ENCODE data around the gene FAM25A. TPM values are rescaled to one million over a fixed set of nuclear protein-coding genes. Genes with fewer than 3 reads are reported as not detected.
"Not testable (repeated sequence)": the region's sequence is repeated elsewhere in the genome, so short reads cannot be mapped to it uniquely, and the experiment has no call there.

FAM25A gene
- total and polyA plus RNA-seq, 9 donors: not detected

DNA sequence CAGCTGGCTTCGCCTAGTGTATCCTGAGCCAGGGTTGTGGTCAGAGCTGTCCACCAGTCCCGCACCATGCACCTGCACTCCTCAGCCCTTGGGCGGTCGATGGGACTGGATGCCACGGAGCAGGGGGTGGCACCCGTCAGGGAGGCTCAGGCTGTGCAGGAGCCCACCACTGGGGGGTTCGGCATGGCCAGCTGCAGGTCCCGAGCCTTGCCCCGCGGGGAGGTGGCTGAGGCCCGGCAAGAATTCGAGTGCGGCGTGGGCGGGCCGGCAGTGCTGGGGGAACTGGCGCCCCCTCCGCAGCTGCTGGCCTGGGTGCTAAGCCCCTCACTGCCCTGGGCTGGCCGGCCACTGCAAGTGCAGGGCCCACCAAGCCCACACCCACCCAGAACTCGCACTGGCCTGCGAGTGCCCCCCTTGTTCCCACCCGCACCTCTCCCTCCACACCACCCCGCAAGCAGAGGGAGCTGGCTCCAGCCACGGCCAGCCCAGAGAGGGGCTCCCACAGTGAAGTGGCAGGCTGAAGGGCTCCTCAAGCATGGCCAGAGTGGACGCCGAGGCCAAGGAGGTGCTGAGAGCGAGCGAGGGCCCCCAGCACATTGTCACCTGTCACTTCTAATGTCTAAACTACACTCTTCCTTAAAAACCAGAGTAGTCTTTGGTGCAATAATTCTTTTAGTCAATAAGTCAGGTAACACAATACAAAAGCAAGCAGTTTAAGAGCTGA, 11.0 kb downstream of the FAM25A start:
- H3K9me3 ChIP-seq (replicated peaks; ENCODE audit: control insufficient read depth, low read depth, low read length): no peaks in the 10 kb centered on the region
- no peak for DNase-seq
- H3K27ac ChIP-seq (ENCODE audit: low read length): no peak overlapping the region
- H3K36me3 ChIP-seq (ENCODE audit: control insufficient read depth, insufficient read depth, low read length): no peaks in the 10 kb centered on the region
- WGBS (ENCODE audit: insufficient coverage): 97% methylated on average over 24 of the region's 28 CpGs
- no peaks in the 10 kb centered on the region for H3K27me3 ChIP-seq (ENCODE audit: control insufficient read depth, insufficient read depth, low read length)
- H3K4me3 ChIP-seq (ENCODE audit: low read length): no peak overlapping the region
- H3K4me1 ChIP-seq (ENCODE audit: control insufficient read depth, insufficient read depth, low read length): no peaks in the 10 kb centered on the region

DNA sequence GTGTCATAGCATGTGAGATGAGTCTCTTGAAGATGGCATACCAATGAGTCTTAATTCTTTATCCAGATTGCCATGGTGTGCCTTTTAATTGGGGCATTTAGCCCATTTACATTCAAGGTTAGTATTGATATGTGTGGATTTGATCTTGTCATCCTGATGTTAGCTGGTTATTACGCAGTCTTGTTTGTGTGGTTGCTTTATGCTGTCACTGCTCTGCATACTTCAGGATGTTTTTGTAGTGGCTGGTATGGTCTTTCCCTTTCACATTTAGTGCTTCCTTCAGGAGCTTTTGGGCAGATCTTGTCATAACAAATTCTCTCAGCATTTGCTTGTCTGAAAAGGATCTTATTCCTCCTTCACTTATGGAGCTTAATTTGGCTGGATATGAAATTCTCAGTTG, 16.5 kb downstream of the FAM25A start:
- H3K9me3 ChIP-seq (replicated peaks; ENCODE audit: control insufficient read depth, low read depth, low read length): peaks cover 3% of the 10 kb centered on the region
- no CpG with 5 or more reads among the region's 1 CpG for WGBS (ENCODE audit: insufficient coverage)
- DNase-seq: no peak
- H3K4me3 ChIP-seq (ENCODE audit: low read length): no peak overlapping the region
- no peaks in the 10 kb centered on the region for H3K36me3 ChIP-seq (ENCODE audit: control insufficient read depth, insufficient read depth, low read length)
- H3K27me3 ChIP-seq (ENCODE audit: control insufficient read depth, insufficient read depth, low read length): peaks cover 2% of the 10 kb centered on the region
- H3K4me1 ChIP-seq (ENCODE audit: control insufficient read depth, insufficient read depth, low read length): peaks cover 5% of the 10 kb centered on the region
- H3K27ac ChIP-seq (ENCODE audit: low read length): no peak overlapping the region

DNA sequence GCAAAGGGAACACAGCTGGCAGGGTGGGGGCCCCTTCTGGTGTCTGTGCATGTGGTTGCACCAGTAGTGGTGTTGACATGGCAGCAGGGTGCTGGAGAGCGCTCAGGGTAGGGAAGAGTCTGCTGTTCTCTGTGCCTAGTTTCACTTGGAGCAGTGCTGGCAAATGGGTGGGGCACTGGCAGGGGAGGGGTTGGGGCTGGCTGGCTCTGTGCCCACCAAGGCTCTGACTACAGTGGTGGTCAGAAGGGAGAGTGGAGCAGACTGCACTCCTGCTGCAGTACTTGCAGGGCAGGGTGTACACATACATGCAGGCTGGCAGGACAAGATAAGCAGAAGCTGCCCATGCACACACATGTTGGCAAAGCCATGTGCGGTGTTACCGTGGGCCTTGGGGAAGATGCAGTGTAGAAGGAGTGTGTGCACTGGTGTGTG, 18.2 kb downstream of the FAM25A start:
- Histone ChIP-seq H3K27me3 (ENCODE audit: control insufficient read depth, insufficient read depth, low read length) (peaks cover 2% of the 10 kb centered on the region), H3K36me3 (ENCODE audit: control insufficient read depth, insufficient read depth, low read length) (no peaks in the 10 kb centered on the region), H3K4me1 (ENCODE audit: control insufficient read depth, insufficient read depth, low read length) (peaks cover 5% of the 10 kb centered on the region), H3K27ac (ENCODE audit: low read length) (no peak overlapping the region), H3K9me3 (replicated peaks; ENCODE audit: control insufficient read depth, low read depth, low read length) (peaks cover 3% of the 10 kb centered on the region), H3K4me3 (ENCODE audit: low read length) (no peak overlapping the region)
- 83% methylated on average over 3 of the region's 3 CpGs for WGBS (ENCODE audit: insufficient coverage)
- DNase-seq: no peak

DNA sequence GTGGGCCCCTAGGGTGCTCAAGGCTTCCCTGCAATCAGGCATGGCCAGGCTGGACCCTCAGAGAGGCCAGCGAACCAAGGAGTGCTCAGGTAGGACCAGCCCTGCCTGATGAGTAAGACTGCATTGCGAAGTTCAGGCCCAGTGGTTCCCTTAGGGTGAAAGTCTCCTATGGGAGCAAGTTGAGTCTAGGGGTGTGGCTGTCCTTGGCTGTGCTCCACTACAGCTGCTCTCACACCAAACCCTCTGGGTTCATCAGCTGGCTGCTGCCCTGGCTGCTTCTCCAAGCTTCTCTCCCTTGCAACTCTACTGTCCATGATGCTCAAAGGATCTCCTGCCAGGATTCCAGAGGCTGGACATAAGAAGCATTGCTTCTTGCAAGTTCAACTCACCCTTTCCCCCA, 18.7 kb downstream of the FAM25A start:
- Histone ChIP-seq H3K4me3 (ENCODE audit: low read length) (no peak overlapping the region), H3K9me3 (replicated peaks; ENCODE audit: control insufficient read depth, low read depth, low read length) (peaks cover 3% of the 10 kb centered on the region), H3K4me1 (ENCODE audit: control insufficient read depth, insufficient read depth, low read length) (peaks cover 5% of the 10 kb centered on the region), H3K27ac (ENCODE audit: low read length) (no peak overlapping the region), H3K36me3 (ENCODE audit: control insufficient read depth, insufficient read depth, low read length) (no peaks in the 10 kb centered on the region), H3K27me3 (ENCODE audit: control insufficient read depth, insufficient read depth, low read length) (peaks cover 2% of the 10 kb centered on the region)
- DNase-seq: no peak
- WGBS (ENCODE audit: insufficient coverage): 92% methylated on average over 2 of the region's 2 CpGs

DNA sequence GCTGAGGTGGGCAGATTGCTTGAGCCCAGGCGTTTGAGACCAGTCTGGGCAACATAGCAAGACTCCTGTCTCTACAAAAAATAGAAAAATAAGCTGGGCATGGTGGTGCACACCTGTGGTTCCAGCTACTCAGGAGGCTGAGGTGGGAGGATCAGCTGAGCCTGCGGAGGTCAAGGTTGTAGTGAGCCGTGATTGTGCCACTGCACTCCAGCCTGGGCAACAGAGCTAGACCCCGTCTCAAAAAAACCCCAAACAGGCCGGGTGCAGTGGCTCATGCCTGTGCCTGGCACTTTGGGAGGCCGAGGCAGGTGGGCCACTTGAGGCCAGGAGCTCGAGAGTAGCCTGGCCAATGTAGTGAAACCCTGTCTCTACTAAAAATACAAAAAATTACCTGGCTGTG, 23.5 kb downstream of the FAM25A start:
- not testable (repeated sequence) for H3K4me1 ChIP-seq (ENCODE audit: control insufficient read depth, insufficient read depth, low read length); H3K27me3 ChIP-seq (ENCODE audit: control insufficient read depth, insufficient read depth, low read length); H3K4me3 ChIP-seq (ENCODE audit: low read length); H3K9me3 ChIP-seq (replicated peaks; ENCODE audit: control insufficient read depth, low read depth, low read length); DNase-seq; H3K27ac ChIP-seq (ENCODE audit: low read length)
- peaks cover 11% of the 10 kb centered on the region for H3K36me3 ChIP-seq (ENCODE audit: control insufficient read depth, insufficient read depth, low read length)
- WGBS (ENCODE audit: insufficient coverage): 100% methylated on average over 4 of the region's 7 CpGs

DNA sequence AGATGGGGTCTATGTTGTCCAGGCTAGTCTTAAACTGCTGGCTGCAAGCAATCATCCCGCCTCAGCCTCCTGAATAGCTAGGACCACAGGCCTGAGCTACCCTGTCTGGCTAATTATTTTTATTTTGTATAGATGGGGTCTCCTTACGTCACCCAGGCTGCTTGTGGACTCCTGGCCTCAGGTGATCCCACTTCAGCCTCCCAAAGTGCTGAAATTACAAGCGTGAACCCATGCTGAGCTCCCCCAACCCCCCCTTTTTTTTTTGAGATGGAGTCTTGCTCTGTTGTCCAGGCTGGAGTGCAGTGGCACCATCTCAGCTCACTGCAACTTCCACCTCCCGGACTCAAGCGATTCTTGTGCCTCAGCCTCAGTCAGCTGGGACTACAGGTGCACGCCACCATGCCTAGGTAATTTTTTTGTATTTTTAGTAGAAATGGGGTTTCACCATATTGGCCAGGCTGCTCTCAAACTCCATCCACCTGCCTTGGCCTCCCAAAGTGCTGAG, 25.4 kb downstream of the FAM25A start:
- Histone ChIP-seq H3K4me1 (ENCODE audit: control insufficient read depth, insufficient read depth, low read length) (no peaks in the 10 kb centered on the region), H3K27me3 (ENCODE audit: control insufficient read depth, insufficient read depth, low read length) (no peaks in the 10 kb centered on the region), H3K9me3 (replicated peaks; ENCODE audit: control insufficient read depth, low read depth, low read length) (no peaks in the 10 kb centered on the region), H3K36me3 (ENCODE audit: control insufficient read depth, insufficient read depth, low read length) (peaks cover 19% of the 10 kb centered on the region), H3K4me3 (ENCODE audit: low read length) (no peak overlapping the region), H3K27ac (ENCODE audit: low read length) (no peak overlapping the region)
- DNase-seq: no peak
- no CpG with 5 or more reads among the region's 6 CpGs for whole genome bisulfite sequencing (ENCODE audit: insufficient coverage)

DNA sequence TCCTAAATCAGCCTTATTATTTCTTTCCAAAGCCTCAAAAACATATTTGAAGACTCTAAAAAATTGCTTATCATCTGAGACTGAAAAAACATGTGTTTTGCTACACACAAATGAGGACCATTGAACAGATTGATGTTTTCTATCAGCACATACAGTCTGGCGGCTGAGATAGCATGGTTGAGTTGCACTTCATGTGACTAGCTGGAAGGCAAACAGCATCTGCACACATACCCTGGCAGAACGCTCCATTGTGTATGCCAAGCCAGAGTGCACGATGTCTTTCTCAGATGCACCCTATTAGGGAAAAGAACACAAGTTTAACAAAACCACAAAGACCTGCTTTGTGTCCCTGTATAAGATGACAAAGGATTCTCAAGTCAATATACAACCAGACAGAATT, 33.0 kb downstream of the FAM25A start:
- Histone ChIP-seq H3K27ac (ENCODE audit: low read length) (no peak overlapping the region), H3K9me3 (replicated peaks; ENCODE audit: control insufficient read depth, low read depth, low read length) (no peaks in the 10 kb centered on the region), H3K27me3 (ENCODE audit: control insufficient read depth, insufficient read depth, low read length) (no peaks in the 10 kb centered on the region), H3K4me1 (ENCODE audit: control insufficient read depth, insufficient read depth, low read length) (no peaks in the 10 kb centered on the region), H3K36me3 (ENCODE audit: control insufficient read depth, insufficient read depth, low read length) (peaks cover 53% of the 10 kb centered on the region), H3K4me3 (ENCODE audit: low read length) (no peak overlapping the region)
- whole genome bisulfite sequencing (ENCODE audit: insufficient coverage): 87% methylated on average over 3 of the region's 3 CpGs
- DNase-seq: peak; percentile 80

DNA sequence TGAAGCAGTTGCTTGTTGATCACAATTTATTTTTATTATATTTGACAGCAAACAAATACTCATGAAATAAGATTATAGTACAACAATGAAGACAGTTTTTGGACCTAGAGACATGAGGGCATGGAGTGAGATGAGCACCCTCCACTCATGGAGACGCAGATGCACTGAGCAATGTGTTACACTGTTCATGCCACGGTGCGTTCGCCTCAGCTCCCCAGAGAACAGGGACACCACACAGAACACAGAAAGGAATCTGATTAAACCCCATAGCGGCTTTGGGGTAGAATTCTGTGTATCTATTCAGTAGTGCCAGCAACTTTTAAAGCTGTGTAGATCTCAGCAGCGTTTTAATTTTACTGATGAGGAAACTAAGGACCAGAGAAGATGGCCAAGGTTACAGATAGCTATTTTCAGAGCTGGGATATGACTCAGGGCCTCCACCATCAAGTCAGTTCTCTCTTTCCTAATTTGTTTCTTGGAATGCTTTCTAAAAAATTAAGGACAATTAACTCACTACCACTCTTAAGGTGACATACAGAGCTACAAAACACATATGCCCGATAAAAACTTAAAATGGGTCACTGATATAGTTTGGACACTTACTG, 33.6 kb downstream of the FAM25A start:
- no peak overlapping the region for H3K4me3 ChIP-seq (ENCODE audit: low read length)
- no peaks in the 10 kb centered on the region for H3K4me1 ChIP-seq (ENCODE audit: control insufficient read depth, insufficient read depth, low read length)
- no peak for DNase-seq
- no peak overlapping the region for H3K27ac ChIP-seq (ENCODE audit: low read length)
- H3K36me3 ChIP-seq (ENCODE audit: control insufficient read depth, insufficient read depth, low read length): peaks cover 49% of the 10 kb centered on the region
- no peaks in the 10 kb centered on the region for H3K9me3 ChIP-seq (replicated peaks; ENCODE audit: control insufficient read depth, low read depth, low read length)
- H3K27me3 ChIP-seq (ENCODE audit: control insufficient read depth, insufficient read depth, low read length): no peaks in the 10 kb centered on the region
- WGBS (ENCODE audit: insufficient coverage): no CpG with 5 or more reads among the region's 7 CpGs

DNA sequence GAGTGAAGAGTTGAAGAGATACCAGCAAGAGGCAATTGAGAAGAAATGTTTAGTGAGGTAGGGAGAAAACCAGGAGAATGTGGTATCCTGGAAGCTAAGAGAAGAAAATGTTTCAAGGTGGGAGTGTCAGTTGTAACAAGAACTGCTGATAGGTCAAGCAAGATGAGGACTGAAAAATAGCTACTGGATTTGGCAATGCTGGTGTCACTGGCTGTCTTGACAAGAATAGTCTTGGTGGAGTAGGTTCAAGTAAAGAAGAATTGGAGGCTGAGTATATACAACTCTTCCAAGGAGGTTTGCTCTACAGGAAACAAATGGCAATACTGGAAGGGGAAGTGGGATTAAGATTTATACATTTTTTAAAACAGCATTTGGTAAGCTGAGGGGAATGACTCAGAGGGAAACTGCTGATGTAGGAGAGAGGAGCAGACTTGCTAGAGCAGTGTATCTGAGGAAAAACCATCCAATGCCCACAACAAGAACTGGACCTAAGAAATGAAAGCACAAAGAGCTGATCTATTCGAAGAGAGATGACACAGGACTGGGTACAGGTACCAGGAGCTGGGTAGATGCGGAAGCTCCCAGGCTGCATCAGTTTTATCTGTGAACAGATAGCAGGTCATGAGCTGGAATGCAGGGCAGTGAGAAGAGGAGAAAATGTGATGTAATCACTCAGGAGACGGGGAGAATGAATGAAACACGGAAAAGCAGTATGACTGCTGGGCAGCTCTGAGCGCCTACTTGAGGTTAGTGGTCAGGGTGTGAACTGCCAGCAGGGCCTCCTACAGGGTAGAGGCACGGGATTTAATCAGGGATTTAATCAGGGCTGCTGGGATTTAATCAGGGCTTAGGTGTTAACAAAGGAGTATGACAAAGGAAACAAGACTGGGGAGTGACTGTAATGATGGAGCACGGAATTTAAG, 34.5 kb downstream of the FAM25A start:
- WGBS (ENCODE audit: insufficient coverage): 74% methylated on average over 7 of the region's 7 CpGs
- H3K9me3 ChIP-seq (replicated peaks; ENCODE audit: control insufficient read depth, low read depth, low read length): no peaks in the 10 kb centered on the region
- H3K4me3 ChIP-seq (ENCODE audit: low read length): no peak overlapping the region
- H3K27me3 ChIP-seq (ENCODE audit: control insufficient read depth, insufficient read depth, low read length): no peaks in the 10 kb centered on the region
- peak overlapping the region; percentile 1 for H3K27ac ChIP-seq (ENCODE audit: low read length)
- DNase-seq: peak; percentile 74
- H3K4me1 ChIP-seq (ENCODE audit: control insufficient read depth, insufficient read depth, low read length): no peaks in the 10 kb centered on the region
- peaks cover 51% of the 10 kb centered on the region for H3K36me3 ChIP-seq (ENCODE audit: control insufficient read depth, insufficient read depth, low read length)

DNA sequence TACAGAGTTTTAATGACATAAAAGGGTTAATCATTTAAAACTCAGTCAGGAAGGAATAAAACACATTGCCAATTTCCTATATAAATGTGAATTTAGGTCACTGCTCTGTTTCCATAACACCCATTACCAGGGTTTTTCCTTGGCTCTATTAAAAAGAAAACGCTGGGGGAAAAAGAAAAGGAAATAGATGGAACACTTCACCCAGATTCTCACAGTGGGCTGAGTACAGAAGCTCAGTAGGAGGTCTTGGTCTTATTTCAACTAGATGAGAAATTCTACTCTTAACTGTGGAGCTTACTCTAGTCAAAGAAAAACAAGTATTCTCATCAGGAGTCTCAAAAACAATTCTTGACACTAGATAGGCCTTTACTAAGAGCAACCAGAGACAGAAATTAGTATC, 38.1 kb downstream of the FAM25A start:
- Histone ChIP-seq H3K9me3 (replicated peaks; ENCODE audit: control insufficient read depth, low read depth, low read length) (no peaks in the 10 kb centered on the region), H3K4me1 (ENCODE audit: control insufficient read depth, insufficient read depth, low read length) (no peaks in the 10 kb centered on the region), H3K4me3 (ENCODE audit: low read length) (no peak overlapping the region), H3K27ac (ENCODE audit: low read length) (no peak overlapping the region), H3K36me3 (ENCODE audit: control insufficient read depth, insufficient read depth, low read length) (peaks cover 49% of the 10 kb centered on the region), H3K27me3 (ENCODE audit: control insufficient read depth, insufficient read depth, low read length) (no peaks in the 10 kb centered on the region)
- no CpG with 5 or more reads among the region's 1 CpG for WGBS (ENCODE audit: insufficient coverage)
- peak; percentile 40 for DNase-seq

Data from muscle of leg (tissue), 11 donors.